HG03159 (cell line): ENCODE measurements around the gene NRGN.

Source experiments
- ATAC-seq: cut with Tn5 transposase; IDR thresholded peaks from one replicate; pipeline ENCODE4 v1.9.1; 2021; ENCODE audit warnings: mild to moderate bottlenecking, moderate library complexity; ENCODE audit not compliant: unreplicated experiment

NRGN gene

GRCh38 chr11:124738713-124739478 is 846 bp upstream of the NRGN start:
- ATAC-seq = no peak

GRCh38 chr11:124740277-124740882 is 638 bp downstream of the NRGN start:
- ATAC-seq = peak; percentile 46

GRCh38 chr11:124742555-124742954 is 2.8 kb downstream of the NRGN start:
- no peak for ATAC-seq

- ATAC-seq = no peak
These were observed 3.3 kb downstream of the NRGN start for GRCh38 chr11:124743050-124743449.

- ATAC-seq = no peak
These were observed 5.6 kb downstream of the NRGN start for GRCh38 chr11:124745270-124745834.

- ATAC-seq = peak; percentile 17
These were observed 6.3 kb downstream of the NRGN start for GRCh38 chr11:124745835-124746620.

- peak; percentile 90 for ATAC-seq
These were observed 7.0 kb downstream of the NRGN start for GRCh38 chr11:124746621-124747243.

GRCh38 chr11:124747406-124748099 is 7.8 kb downstream of the NRGN start:
- ATAC-seq = no peak

GRCh38 chr11:124748100-124748418 is 8.3 kb downstream of the NRGN start:
- no peak for ATAC-seq

GRCh38 chr11:124748481-124749343 is 9.0 kb downstream of the NRGN start:
- no peak for ATAC-seq

GRCh38 chr11:124749912-124750311 is 10.2 kb downstream of the NRGN start:
- ATAC-seq = no peak

GRCh38 chr11:124751391-124751740 is 11.6 kb downstream of the NRGN start:
- ATAC-seq = no peak

GRCh38 chr11:124751741-124752470 is 12.2 kb downstream of the NRGN start, which contains the start of gene VSIG2:
Gene VSIG2 (minus strand): TSS chr11:124752255. CDS start chr11:124752137, 118 bp downstream.
- ATAC-seq = no peak

GRCh38 chr11:124752471-124753102 is 12.8 kb downstream of the NRGN start:
- no peak for ATAC-seq

GRCh38 chr11:124753205-124753604 is 13.5 kb downstream of the NRGN start:
- no peak for ATAC-seq

GRCh38 chr11:124753624-124754023 is 13.9 kb downstream of the NRGN start:
- ATAC-seq = no peak

- no peak for ATAC-seq
These were observed 14.6 kb downstream of the NRGN start for GRCh38 chr11:124754309-124754708.

GRCh38 chr11:124754710-124755109 is 15.0 kb downstream of the NRGN start:
- ATAC-seq = no peak
